HCT116 (cell line): Measurements from ENCODE around the gene LCN9. TPM values are rescaled to one million over a fixed set of nuclear protein-coding genes. Genes with fewer than 3 reads are reported as not detected.

Source experiments
- ATAC-seq: fragments of 200-7000 bp; cut with Tn5 transposase; 2 replicates; pipeline ENCODE4 v1.9.1; 2020; ENCODE audit warnings: mild to moderate bottlenecking, moderate library complexity
- BruUV-seq: library from RNA; stranded (reverse); fragments of 400-500 nt; replicated peaks from 2 replicates; lab custom pipeline; 2021; lab: Mats Ljungman, UMichigan
- CTCF ChIA-PET: fragments of 300-600 bp; sonication (Branson Sonifier 250); formaldehyde crosslinking; loops from one replicate; lab custom pipeline; 2021; ENCODE audit warnings: antibody characterized with exemption; lab: Charles Lee
- POLR2A ChIA-PET: fragments of 300-600, 350-600 bp; sonication (Branson Sonifier 250); formaldehyde crosslinking; loops from one replicate; lab custom pipeline; 2021; ENCODE audit warnings: antibody characterized with exemption; lab: Charles Lee
- RAD21 ChIA-PET, 2 experiments: fragments of 300-600 bp; sonication (Branson Sonifier 250); formaldehyde crosslinking; loops; one replicate each; lab custom pipeline; 2023; ENCODE audit warnings: low total read pairs in 2 of 2; ENCODE audit not compliant: uncharacterized antibody in 2 of 2, unreplicated experiment in 2 of 2, low non-redundant PET in 1 of 2; lab: Charles Lee
- DNase-seq: peaks from one replicate; pipeline ENCODE4 v3.0.0-alpha.2; 2010; ENCODE audit warnings: low read depth, low spot score
- H2AFZ ChIP-seq: fragments of 200-600 bp; shearing (Covaris generic), sonication (generic); 2 replicates; pipeline ENCODE4 v1.6.1; 2017; ENCODE audit warnings: low read depth, mixed run types, mixed read lengths, antibody characterized with exemption, low read length; ENCODE audit not compliant: poor library complexity, severe bottlenecking
- H3K27ac ChIP-seq: 2 replicates; pipeline ENCODE4 v1.5.1; 2012; ENCODE audit warnings: low read depth, low read length
- H3K27me3 ChIP-seq: fragments of 200-600 bp; sonication (generic); 2 replicates; pipeline ENCODE4 v1.6.1; 2016; ENCODE audit warnings: mixed run types, low read length, mixed read lengths; ENCODE audit not compliant: insufficient read depth
- H3K36me3 ChIP-seq, 2 experiments: fragments of 200-500 bp in 1 of 2; fragments of 200-600 bp in 1 of 2; sonication (Bioruptor generic) in 1 of 2; sonication (generic) in 1 of 2; 2 replicates each; pipeline versions ENCODE4 v1.5.1 to v1.6.1; 2014 to 2016; ENCODE audit warnings: low read length in 2 of 2, inconsistent platforms in 1 of 2, mixed read lengths in 1 of 2, mixed run types in 1 of 2; ENCODE audit not compliant: insufficient read depth in 2 of 2, control insufficient read depth in 1 of 2
- H3K4me1 ChIP-seq, 2 experiments: fragments of 200-600 bp in 1 of 2; sonication (generic) in 1 of 2; 2 replicates each; pipeline versions ENCODE4 v1.5.1 to v1.6.1; 2012 to 2017; ENCODE audit warnings: low read length in 2 of 2, inconsistent platforms in 1 of 2, mild to moderate bottlenecking in 1 of 2, mixed read lengths in 1 of 2, mixed run types in 1 of 2, moderate library complexity in 1 of 2; ENCODE audit not compliant: insufficient read depth in 2 of 2, control insufficient read depth in 1 of 2
- H3K4me2 ChIP-seq: fragments of 200-600 bp; sonication (generic); 2 replicates; pipeline ENCODE4 v1.6.1; 2017; ENCODE audit warnings: mixed run types, low read length, mixed read lengths
- H3K4me3 ChIP-seq, 2 experiments: fragments of 200-600 bp in 1 of 2; sonication (generic) in 1 of 2; replicated peaks in 1 of 2; 2 replicates each; pipeline ENCODE4 v1.5.1; 2011 to 2016; ENCODE audit warnings: low read length in 2 of 2, control low read depth in 1 of 2, low read depth in 1 of 2, mild to moderate bottlenecking in 1 of 2, mixed read lengths in 1 of 2, mixed run types in 1 of 2
- H3K79me2 ChIP-seq: fragments of 200-600 bp; sonication (generic); 2 replicates; pipeline ENCODE4 v1.6.1; 2017; ENCODE audit warnings: mild to moderate bottlenecking, mixed run types, low read length, moderate library complexity, mixed read lengths; ENCODE audit not compliant: insufficient read depth
- H3K9ac ChIP-seq: fragments of 200-600 bp; sonication (generic); 2 replicates; pipeline ENCODE4 v1.6.1; 2016; ENCODE audit warnings: low read length, mixed read lengths
- H3K9me2 ChIP-seq: fragments of 200-600 bp; sonication (generic), shearing (Covaris generic); 2 replicates; pipeline ENCODE4 v1.6.1; 2017; ENCODE audit warnings: mixed run types, mild to moderate bottlenecking, moderate library complexity; ENCODE audit not compliant: insufficient read depth
- H3K9me3 ChIP-seq, 2 experiments: fragments of 200-500 bp in 1 of 2; fragments of 200-600 bp in 1 of 2; sonication (Bioruptor generic) in 1 of 2; sonication (generic) in 1 of 2; 2 replicates each; pipeline ENCODE4 v1.6.1; 2014 to 2017; ENCODE audit warnings: low read length in 2 of 2, mixed read lengths in 2 of 2, inconsistent platforms in 1 of 2, low read depth in 1 of 2, mild to moderate bottlenecking in 1 of 2, mixed run types in 1 of 2, moderate library complexity in 1 of 2; ENCODE audit not compliant: control insufficient read depth in 1 of 2, insufficient read depth in 1 of 2
- H4K20me1 ChIP-seq: fragments of 200-600 bp; sonication (generic), shearing (Covaris generic); 2 replicates; pipeline ENCODE4 v1.6.1; 2017; ENCODE audit warnings: mixed run types, mild to moderate bottlenecking, moderate library complexity; ENCODE audit not compliant: insufficient read depth
- ATF3 ChIP-seq: IDR thresholded peaks from 2 replicates; pipeline ENCODE4 v1.6.1; 2012
- CBX3 ChIP-seq: IDR thresholded peaks from 2 replicates; pipeline ENCODE4 v1.6.1; 2012; ENCODE audit warnings: low read depth
- EGR1 ChIP-seq: IDR thresholded peaks from 2 replicates; pipeline ENCODE4 v1.6.1; 2012; ENCODE audit warnings: low read depth
- ELF1 ChIP-seq: IDR thresholded peaks from 2 replicates; pipeline ENCODE4 v1.6.1; 2012; ENCODE audit warnings: low read depth, borderline replicate concordance
- EZH2 ChIP-seq: fragments of 200-600 bp; sonication (generic); IDR thresholded peaks from 2 replicates; pipeline ENCODE4 v1.6.1; 2017; ENCODE audit warnings: antibody characterized with exemption, mixed run types
- FOSL1 ChIP-seq: IDR thresholded peaks from 2 replicates; pipeline ENCODE4 v1.6.1; 2012; ENCODE audit warnings: low read depth
- JUND ChIP-seq: IDR thresholded peaks from 2 replicates; pipeline ENCODE4 v1.6.1; 2012
- POLR2AphosphoS5 ChIP-seq: IDR thresholded peaks from 2 replicates; pipeline ENCODE4 v1.6.1; 2011; ENCODE audit warnings: mild to moderate bottlenecking, low read depth, low read length, moderate library complexity
- RAD21 ChIP-seq: IDR thresholded peaks from 2 replicates; pipeline ENCODE4 v1.6.1; 2012; ENCODE audit warnings: low read depth, mild to moderate bottlenecking
- REST ChIP-seq: IDR thresholded peaks from 2 replicates; pipeline ENCODE4 v1.6.1; 2012; ENCODE audit warnings: low read depth
- SIN3A ChIP-seq: IDR thresholded peaks from 2 replicates; pipeline ENCODE4 v1.6.1; 2012; ENCODE audit warnings: low read depth
- SP1 ChIP-seq: IDR thresholded peaks from 2 replicates; pipeline ENCODE4 v1.6.1; 2012; ENCODE audit warnings: low read depth
- SRF ChIP-seq: IDR thresholded peaks from 2 replicates; pipeline ENCODE4 v1.6.1; 2012; ENCODE audit warnings: low read depth
- TCF7L2 ChIP-seq: IDR thresholded peaks from 2 replicates; pipeline ENCODE4 v1.7.0; 2011; ENCODE audit warnings: borderline replicate concordance, inconsistent platforms; ENCODE audit not compliant: insufficient read depth, insufficient read length; ENCODE audit errors: extremely low read depth
- YY1 ChIP-seq: IDR thresholded peaks from 2 replicates; pipeline ENCODE4 v1.6.1; 2011; ENCODE audit warnings: low read length, low read depth, moderate library complexity, mild to moderate bottlenecking; ENCODE audit not compliant: insufficient replicate concordance; ENCODE audit errors: extremely low read depth
- ZNF274 ChIP-seq: fragments of 200-500 bp; sonication (Bioruptor generic); IDR thresholded peaks from 2 replicates; pipeline ENCODE4 v1.6.1; 2014; ENCODE audit warnings: mild to moderate bottlenecking, low read depth, low read length, inconsistent platforms
- intact Hi-C: fragments of 100-400 bp; cut with micrococcal nuclease; formaldehyde crosslinking; loops from 2 replicates; pipeline ENCODE4 v1.10.0; 2022
- total RNA-seq: library from RNA; stranded (reverse); gene quantifications from one replicate; pipeline ENCODE4 v1.2.1, GENCODE V29; 2021; ENCODE audit not compliant: unreplicated experiment
- TF ChIP-seq, protein P1 (sequence below): IDR thresholded peaks from 2 replicates; pipeline ENCODE4 v1.6.1; 2011; ENCODE audit warnings: mild to moderate bottlenecking, low read length, moderate library complexity; ENCODE audit not compliant: insufficient replicate concordance; ENCODE audit errors: extremely low read depth
- TF ChIP-seq, protein P2 (sequence below): IDR thresholded peaks from 2 replicates; pipeline ENCODE4 v1.6.1; 2012

The LCN9 gene
- total RNA-seq, 1 experiment from 2014 or later = not detected

GRCh38 chr9:135673941-135674340 is 10.8 kb downstream of the LCN9 start:
- H3K36me3 ChIP-seq = no peaks in the 10 kb centered on the region
- ATAC-seq = no peak
- no peaks in the 10 kb centered on the region for H4K20me1 ChIP-seq
- BruUV-seq = no TSS peak
- no peak overlapping the region for H3K27ac ChIP-seq
- no peaks in the 10 kb centered on the region for H3K9me3 ChIP-seq
- ChIA-PET CTCF (interaction anchor here (0.7 kb wide), 1 partner anchor 29 kb away, joined by 4 read pairs; no protein-coding TSS in a partner anchor), RAD21 (no interaction called here), POLR2A (no interaction called here)
- H3K4me1 ChIP-seq = no peaks in the 10 kb centered on the region
- H3K9me2 ChIP-seq = no peaks in the 10 kb centered on the region
- no peaks in the 10 kb centered on the region for H3K79me2 ChIP-seq
- H3K27me3 ChIP-seq = peaks cover 4% of the 10 kb centered on the region; the same call in 1 of the 2 replicates
- no peak overlapping the region for H3K9ac ChIP-seq
- no peak for DNase-seq
- no peak overlapping the region for H2AFZ ChIP-seq
- intact Hi-C loops = no loop called here
- H3K4me3 ChIP-seq = no peak overlapping the region
- no peak overlapping the region for H3K4me2 ChIP-seq
- TF ChIP-seq, protein P1, sequence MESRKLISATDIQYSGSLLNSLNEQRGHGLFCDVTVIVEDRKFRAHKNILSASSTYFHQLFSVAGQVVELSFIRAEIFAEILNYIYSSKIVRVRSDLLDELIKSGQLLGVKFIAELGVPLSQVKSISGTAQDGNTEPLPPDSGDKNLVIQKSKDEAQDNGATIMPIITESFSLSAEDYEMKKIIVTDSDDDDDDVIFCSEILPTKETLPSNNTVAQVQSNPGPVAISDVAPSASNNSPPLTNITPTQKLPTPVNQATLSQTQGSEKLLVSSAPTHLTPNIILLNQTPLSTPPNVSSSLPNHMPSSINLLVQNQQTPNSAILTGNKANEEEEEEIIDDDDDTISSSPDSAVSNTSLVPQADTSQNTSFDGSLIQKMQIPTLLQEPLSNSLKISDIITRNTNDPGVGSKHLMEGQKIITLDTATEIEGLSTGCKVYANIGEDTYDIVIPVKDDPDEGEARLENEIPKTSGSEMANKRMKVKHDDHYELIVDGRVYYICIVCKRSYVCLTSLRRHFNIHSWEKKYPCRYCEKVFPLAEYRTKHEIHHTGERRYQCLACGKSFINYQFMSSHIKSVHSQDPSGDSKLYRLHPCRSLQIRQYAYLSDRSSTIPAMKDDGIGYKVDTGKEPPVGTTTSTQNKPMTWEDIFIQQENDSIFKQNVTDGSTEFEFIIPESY = no peak
- no peak for TF ChIP-seq SIN3A
- TF ChIP-seq YY1 = no peak
- no peak for TF ChIP-seq SRF
- TF ChIP-seq ATF3 = no peak
- TF ChIP-seq POLR2AphosphoS5 = no peak
- TF ChIP-seq ZNF274 = no peak
- TF ChIP-seq CBX3 = no peak
- TF ChIP-seq RAD21 = no peak
- no peak for TF ChIP-seq REST
- no peak for TF ChIP-seq FOSL1
- TF ChIP-seq ELF1 = no peak
- TF ChIP-seq EGR1 = no peak
- no peak for TF ChIP-seq EZH2
- TF ChIP-seq TCF7L2 = no peak
- TF ChIP-seq JUND = no peak
- TF ChIP-seq SP1 = no peak
- TF ChIP-seq, protein P2, sequence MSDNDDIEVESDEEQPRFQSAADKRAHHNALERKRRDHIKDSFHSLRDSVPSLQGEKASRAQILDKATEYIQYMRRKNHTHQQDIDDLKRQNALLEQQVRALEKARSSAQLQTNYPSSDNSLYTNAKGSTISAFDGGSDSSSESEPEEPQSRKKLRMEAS = no peak
- TF ChIP-seq, all 23 proteins: peak for 0
